ENCODE data around the gene LARP1B. TPM values are rescaled to one million over a fixed set of nuclear protein-coding genes. Genes with fewer than 3 reads are reported as not detected.
A peak's percentile ranks its signal among the peaks of the same experiment; 100 is the strongest.
"Not testable (repeated sequence)": the region's sequence is repeated elsewhere in the genome, so short reads cannot be mapped to it uniquely, and the experiment has no call there.

The LARP1B gene
- total RNA-seq, 1 experiment from 2014 or later: 25.1 TPM

GRCh38 chr4:128134925-128135324 lies 73.8 kb downstream of the LARP1B start:
- DNase-seq (ENCODE audit: extremely low read depth, low read depth): no peak

- no peak for DNase-seq (ENCODE audit: extremely low read depth, low read depth)
Observed at GRCh38 chr4:128135391-128135790, 74.3 kb downstream of the LARP1B start.

- no peak for DNase-seq (ENCODE audit: extremely low read depth, low read depth)
Observed at GRCh38 chr4:128141866-128142265, 80.8 kb downstream of the LARP1B start.

GRCh38 chr4:128145727-128146126 lies 84.6 kb downstream of the LARP1B start:
- DNase-seq (ENCODE audit: extremely low read depth, low read depth): no peak

- DNase-seq (ENCODE audit: extremely low read depth, low read depth): no peak
Observed at GRCh38 chr4:128153800-128154199, 92.7 kb downstream of the LARP1B start.

GRCh38 chr4:128155231-128155855 lies 94.2 kb downstream of the LARP1B start:
- DNase-seq (ENCODE audit: extremely low read depth, low read depth): no peak

GRCh38 chr4:128155874-128156456 lies 94.9 kb downstream of the LARP1B start:
- DNase-seq (ENCODE audit: extremely low read depth, low read depth): no peak

- not testable (repeated sequence) for DNase-seq (ENCODE audit: extremely low read depth, low read depth)
Observed at GRCh38 chr4:128156472-128156871, 95.4 kb downstream of the LARP1B start.

GRCh38 chr4:128158894-128159293 lies 97.8 kb downstream of the LARP1B start:
- DNase-seq (ENCODE audit: extremely low read depth, low read depth): no peak

GRCh38 chr4:128159967-128160366 lies 98.9 kb downstream of the LARP1B start:
- DNase-seq (ENCODE audit: extremely low read depth, low read depth): peak; percentile 22

- no peak for DNase-seq (ENCODE audit: extremely low read depth, low read depth)
Observed at GRCh38 chr4:128161138-128161537, 100.0 kb downstream of the LARP1B start.

- DNase-seq (ENCODE audit: extremely low read depth, low read depth): no peak
Observed at GRCh38 chr4:128162434-128162833, 101.3 kb downstream of the LARP1B start.

GRCh38 chr4:128163177-128164117 lies 102.3 kb downstream of the LARP1B start:
- peak; percentile 70 for DNase-seq (ENCODE audit: extremely low read depth, low read depth)

GRCh38 chr4:128166982-128167381 lies 105.9 kb downstream of the LARP1B start:
- DNase-seq (ENCODE audit: extremely low read depth, low read depth): no peak

- no peak for DNase-seq (ENCODE audit: extremely low read depth, low read depth)
Observed at GRCh38 chr4:128168701-128169100, 107.6 kb downstream of the LARP1B start.

GRCh38 chr4:128169245-128169644 lies 108.1 kb downstream of the LARP1B start:
- DNase-seq (ENCODE audit: extremely low read depth, low read depth): no peak

GRCh38 chr4:128176643-128177042 lies 115.5 kb downstream of the LARP1B start:
- no peak for DNase-seq (ENCODE audit: extremely low read depth, low read depth)

- no peak for DNase-seq (ENCODE audit: extremely low read depth, low read depth)
Observed at GRCh38 chr4:128177498-128177897, 116.4 kb downstream of the LARP1B start.

- DNase-seq (ENCODE audit: extremely low read depth, low read depth): no peak
Observed at GRCh38 chr4:128186623-128187022, 125.5 kb downstream of the LARP1B start.

- DNase-seq (ENCODE audit: extremely low read depth, low read depth): peak; percentile 62
Observed at GRCh38 chr4:128191115-128191781, 130.1 kb downstream of the LARP1B start.

All from NCI-H460 (cell line).